IMR-90 (cell line): ENCODE data around the gene TACR2.

Source experiments
- POLR2A ChIP-seq: IDR thresholded peaks from 2 replicates; pipeline ENCODE4 v1.6.1; 2012; ENCODE audit warnings: mild to moderate bottlenecking, low read depth, low read length
- RCOR1 ChIP-seq: IDR thresholded peaks from 2 replicates; pipeline ENCODE4 v1.6.1; 2012; ENCODE audit warnings: mild to moderate bottlenecking, low read length, improper control_type of control experiment; ENCODE audit not compliant: insufficient replicate concordance
- TF ChIP-seq, protein P1 (sequence below): conservative IDR thresholded peaks from 2 replicates; pipeline ENCODE4 v1.5.1; 2012; ENCODE audit warnings: mild to moderate bottlenecking, low read depth, low read length, improper control_type of control experiment

- TF ChIP-seq, protein P1, sequence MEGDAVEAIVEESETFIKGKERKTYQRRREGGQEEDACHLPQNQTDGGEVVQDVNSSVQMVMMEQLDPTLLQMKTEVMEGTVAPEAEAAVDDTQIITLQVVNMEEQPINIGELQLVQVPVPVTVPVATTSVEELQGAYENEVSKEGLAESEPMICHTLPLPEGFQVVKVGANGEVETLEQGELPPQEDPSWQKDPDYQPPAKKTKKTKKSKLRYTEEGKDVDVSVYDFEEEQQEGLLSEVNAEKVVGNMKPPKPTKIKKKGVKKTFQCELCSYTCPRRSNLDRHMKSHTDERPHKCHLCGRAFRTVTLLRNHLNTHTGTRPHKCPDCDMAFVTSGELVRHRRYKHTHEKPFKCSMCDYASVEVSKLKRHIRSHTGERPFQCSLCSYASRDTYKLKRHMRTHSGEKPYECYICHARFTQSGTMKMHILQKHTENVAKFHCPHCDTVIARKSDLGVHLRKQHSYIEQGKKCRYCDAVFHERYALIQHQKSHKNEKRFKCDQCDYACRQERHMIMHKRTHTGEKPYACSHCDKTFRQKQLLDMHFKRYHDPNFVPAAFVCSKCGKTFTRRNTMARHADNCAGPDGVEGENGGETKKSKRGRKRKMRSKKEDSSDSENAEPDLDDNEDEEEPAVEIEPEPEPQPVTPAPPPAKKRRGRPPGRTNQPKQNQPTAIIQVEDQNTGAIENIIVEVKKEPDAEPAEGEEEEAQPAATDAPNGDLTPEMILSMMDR, result no peak
- TF ChIP-seq POLR2A (no peak), RCOR1 (no peak)
Observed at GRCh38 chr10:69406816-69407580, 9.7 kb downstream of the TACR2 start.
